GM21619 (cell line): ENCODE results near the gene SRSF3.
"Not testable (repeated sequence)": the region's sequence is repeated elsewhere in the genome, so short reads cannot be mapped to it uniquely, and the experiment has no call there.

Experiments used
- ATAC-seq: cut with Tn5 transposase; IDR thresholded peaks from one replicate; pipeline ENCODE4 v1.9.1; 2021; ENCODE audit not compliant: unreplicated experiment

Gene SRSF3

GRCh38 chr6:36574679-36575078 is 19.5 kb upstream of the SRSF3 start:
- ATAC-seq, result no peak

GRCh38 chr6:36576578-36576977 is 17.6 kb upstream of the SRSF3 start:
- ATAC-seq, result no peak

- ATAC-seq, result no peak
Observed at GRCh38 chr6:36577301-36577700, 16.9 kb upstream of the SRSF3 start.

GRCh38 chr6:36578030-36578429 is 16.1 kb upstream of the SRSF3 start:
- ATAC-seq, result no peak

GRCh38 chr6:36578431-36578830 is 15.7 kb upstream of the SRSF3 start:
- ATAC-seq, result no peak

- no peak for ATAC-seq
Observed at GRCh38 chr6:36580184-36580526, 14.0 kb upstream of the SRSF3 start.

GRCh38 chr6:36581716-36582115 is 12.4 kb upstream of the SRSF3 start:
- ATAC-seq, result no peak

GRCh38 chr6:36586606-36587005 is 7.6 kb upstream of the SRSF3 start:
- ATAC-seq, result no peak

- not testable (repeated sequence) for ATAC-seq
Observed at GRCh38 chr6:36589025-36589400, 5.1 kb upstream of the SRSF3 start.

GRCh38 chr6:36590237-36590636 is 3.9 kb upstream of the SRSF3 start:
- ATAC-seq, result no peak

GRCh38 chr6:36592221-36592655 is 1.9 kb upstream of the SRSF3 start:
- peak; percentile 42 for ATAC-seq

- peak; percentile 15 for ATAC-seq
Observed at GRCh38 chr6:36593569-36594028, 563 bp upstream of the SRSF3 start.

GRCh38 chr6:36594816-36595643 is 868 bp downstream of the SRSF3 start:
- ATAC-seq, result no peak

GRCh38 chr6:36596356-36596755 is 2.2 kb downstream of the SRSF3 start:
- ATAC-seq, result no peak

GRCh38 chr6:36597775-36598174 is 3.6 kb downstream of the SRSF3 start:
- ATAC-seq, result no peak

GRCh38 chr6:36598326-36598725 is 4.2 kb downstream of the SRSF3 start:
- no peak for ATAC-seq

GRCh38 chr6:36598739-36599318 is 4.7 kb downstream of the SRSF3 start:
- ATAC-seq, result no peak

- no peak for ATAC-seq
Observed at GRCh38 chr6:36599791-36600209, 5.6 kb downstream of the SRSF3 start.

- no peak for ATAC-seq
Observed at GRCh38 chr6:36600564-36601146, 6.5 kb downstream of the SRSF3 start.

GRCh38 chr6:36601818-36602217 is 7.7 kb downstream of the SRSF3 start:
- not testable (repeated sequence) for ATAC-seq

GRCh38 chr6:36603222-36604089 is 9.3 kb downstream of the SRSF3 start:
- ATAC-seq, result no peak
